GM23248 (cell line): Measurements from ENCODE around the gene MRPL45.
"Not testable (repeated sequence)": the region's sequence is repeated elsewhere in the genome, so short reads cannot be mapped to it uniquely, and the experiment has no call there.

Source experiments
- EZH2 ChIP-seq: fragments of 200-600 bp; sonication (generic); IDR thresholded peaks from 2 replicates; pipeline ENCODE4 v1.6.1; 2018; ENCODE audit warnings: antibody characterized with exemption, mild to moderate bottlenecking; ENCODE audit not compliant: insufficient read depth, poor library complexity, severe bottlenecking
- EZH2phosphoT487 ChIP-seq: fragments of 200-600 bp; sonication (generic); IDR thresholded peaks from 2 replicates; pipeline ENCODE4 v1.6.1; 2018; ENCODE audit warnings: antibody characterized with exemption, moderate library complexity, mild to moderate bottlenecking, low read depth; ENCODE audit not compliant: insufficient read depth

- not testable (repeated sequence) for TF ChIP-seq EZH2, EZH2phosphoT487
These were observed 30.4 kb upstream of the MRPL45 start for GRCh38 chr17:38266571-38266970.
